Kidney (tissue), 14 donors: Measurements from ENCODE around the gene CALML4. TPM values are rescaled to one million over a fixed set of nuclear protein-coding genes. Genes with fewer than 3 reads are reported as not detected.

Experiments
- DNase-seq, 5 donors: peaks; one replicate each; pipeline ENCODE4 v3.0.0-alpha.2; 2013 to 2020
- FAIRE-seq: peaks from 2 replicates; lab custom pipeline; 2012; peaks lifted over from hg19 to GRCh38; lab: Jason Lieb, UNC
- H3K27ac ChIP-seq, 2 donors: one replicate each; pipeline ENCODE4 v1.7.0; 2013; ENCODE audit warnings: low read depth in 2 of 2, low read length in 2 of 2, inconsistent platforms in 1 of 2
- H3K27me3 ChIP-seq: one replicate; pipeline ENCODE4 v1.7.1; 2013; ENCODE audit warnings: low read length, inconsistent platforms; ENCODE audit not compliant: control insufficient read depth, insufficient read depth
- H3K36me3 ChIP-seq, 3 donors: one replicate each; pipeline versions ENCODE4 v1.7.0 to v1.7.1; 2013; ENCODE audit warnings: low read length in 3 of 3, control low read depth in 1 of 3, inconsistent platforms in 1 of 3; ENCODE audit not compliant: insufficient read depth in 3 of 3, control insufficient read depth in 2 of 3
- H3K4me1 ChIP-seq, 3 donors: one replicate each; pipeline versions ENCODE4 v1.7.0 to v1.7.1; 2013; ENCODE audit warnings: low read length in 3 of 3, inconsistent platforms in 1 of 3, low read depth in 1 of 3; ENCODE audit not compliant: control insufficient read depth in 2 of 3, insufficient read depth in 2 of 3
- H3K4me3 ChIP-seq, 3 donors: one replicate each; pipeline versions ENCODE4 v1.7.0 to v1.8.1; 2013; ENCODE audit warnings: low read length in 3 of 3, control low read depth in 1 of 3, inconsistent platforms in 1 of 3
- H3K9ac ChIP-seq, 3 donors: one replicate each; pipeline versions ENCODE4 v1.7.0 to v1.7.1; 2013; ENCODE audit warnings: low read length in 3 of 3, control low read depth in 1 of 3, inconsistent platforms in 1 of 3
- H3K9me3 ChIP-seq, 3 donors: one replicate each; pipeline versions ENCODE4 v1.7.0 to v1.7.1; 2013; ENCODE audit warnings: low read length in 3 of 3, control low read depth in 1 of 3, inconsistent platforms in 1 of 3; ENCODE audit not compliant: control insufficient read depth in 2 of 3, insufficient read depth in 1 of 3
- CTCF ChIP-seq: IDR thresholded peaks from 3 replicates; pipeline ENCODE4 v1.5.1; 2012; ENCODE audit warnings: mild to moderate bottlenecking, moderate library complexity, borderline replicate concordance; ENCODE audit not compliant: insufficient read depth; ENCODE audit errors: extremely low read depth
- intact Hi-C: fragments of 100-400 bp; cut with DNase I; formaldehyde crosslinking; loops from one replicate; pipeline ENCODE4 v1.11.1; 2022
- polyA plus RNA-seq: library from polyadenylated mRNA; stranded (reverse); fragments of 350-450 nt; fragmentation: Illumina TruSeq; extraction: RNeasy Lipid Tissue Mini Kit (QIAGEN cat#74804); gene quantifications from one replicate; pipeline ENCODE4 v1.2.3, GENCODE V29; 2014; ENCODE audit warnings: low read depth, low replicate concordance; ENCODE audit not compliant: insufficient read depth
- total RNA-seq: library from RNA; stranded (reverse); fragmentation: NEBNext Ultra II Directional; extraction: Animal tissue kit (Norgen Biotek cat#: 25700); gene quantifications from one replicate; pipeline ENCODE4 v1.2.1, GENCODE V29; 2021
- donor health status: control.
- donor health status: control.
- donor health status: control.
- donor health status: control.
- donor health status: control.
- donor health status: DM: yes; HTN: yes; CAD: no.
- donor health status: Normal renal cell carcinoma (clear cell type).

CALML4 gene
- total and polyA plus RNA-seq, 2 donors from 2014 or later = 17.4 to 54.7 TPM

DNA sequence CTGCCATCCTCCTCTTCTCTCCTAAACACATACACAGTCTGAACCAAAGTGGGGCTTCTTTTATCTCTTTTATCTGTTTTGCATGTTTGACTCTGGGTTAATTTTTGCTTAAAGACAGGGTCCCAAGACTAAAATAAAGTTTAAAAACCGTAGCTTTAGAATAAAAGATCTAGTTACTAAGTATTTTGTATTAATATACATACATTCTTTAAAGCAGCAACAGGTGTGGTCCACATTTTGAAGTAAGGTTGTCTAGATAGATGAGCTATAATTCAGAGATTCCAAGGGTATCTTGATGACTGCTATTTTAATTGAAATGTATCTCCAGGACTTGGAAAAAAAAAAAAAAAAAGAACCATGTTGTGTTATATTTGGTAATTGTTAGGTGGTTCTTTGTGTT, 61.3 kb downstream of the CALML4 start:
- H3K9ac ChIP-seq = no peak overlapping the region
- DNase-seq (no peak), FAIRE-seq (no peak)
- no peaks in the 10 kb centered on the region for H3K4me1 ChIP-seq
- H3K27me3 ChIP-seq = no peaks in the 10 kb centered on the region
- no peak for TF ChIP-seq CTCF
- no peaks in the 10 kb centered on the region for H3K9me3 ChIP-seq
- peaks cover 0 to 10% (median 3%) of the 10 kb centered on the region in 3 donors for H3K36me3 ChIP-seq
- intact Hi-C loops = no loop called here
- H3K4me3 ChIP-seq = no peak overlapping the region
- H3K27ac ChIP-seq = no peak overlapping the region

GRCh38 chr15:68143129-68143528, 62.0 kb downstream of the CALML4 start:
- TF ChIP-seq CTCF = no peak
- peaks cover 0 to 10% (median 3%) of the 10 kb centered on the region in 3 donors for H3K36me3 ChIP-seq
- DNase-seq = no peak
- peaks cover 0 to 1% (median 0%) of the 10 kb centered on the region in 3 donors for H3K4me1 ChIP-seq
- no peak overlapping the region for H3K9ac ChIP-seq
- no peaks in the 10 kb centered on the region for H3K9me3 ChIP-seq
- intact Hi-C loops = no loop called here
- H3K27me3 ChIP-seq = no peaks in the 10 kb centered on the region
- no peak overlapping the region for H3K4me3 ChIP-seq
- FAIRE-seq = no peak
- H3K27ac ChIP-seq = no peak overlapping the region

Other genes starting within 250 kb of the CALML4 start
- gene PIAS1, start 151.0 kb downstream of the CALML4 start, total RNA-seq = 44.3 TPM
- 10.6 TPM for gene PIAS1, start 151.0 kb downstream of the CALML4 start, polyA plus RNA-seq
- 36.6 TPM for gene CLN6, start 24.4 kb upstream of the CALML4 start, total RNA-seq
- gene CLN6, start 24.4 kb upstream of the CALML4 start, polyA plus RNA-seq = 30.8 TPM
- gene FEM1B, start 72.4 kb upstream of the CALML4 start, total RNA-seq = 47.6 TPM
- gene FEM1B, start 72.4 kb upstream of the CALML4 start, polyA plus RNA-seq = 9.8 TPM
- gene ITGA11, start 226.8 kb upstream of the CALML4 start, total RNA-seq = 11.1 TPM
- 3.4 TPM for gene ITGA11, start 226.8 kb upstream of the CALML4 start, polyA plus RNA-seq